Stimulated activated CD4-positive, alpha-beta T cell treated with anti-CD3 and anti-CD28 coated beads, Interleukin-2, amount 100 ng/mL, for 48 hours (primary cell): Measurements from ENCODE around the gene CRADD.
"Not testable (repeated sequence)": the region's sequence is repeated elsewhere in the genome, so short reads cannot be mapped to it uniquely, and the experiment has no call there.

Source experiments
- DNase-seq, 2 donors: peaks; one replicate each; pipeline ENCODE4 v3.0.0-alpha.2; 2020

Gene CRADD

GRCh38 chr12:93762059-93762719 lies 85.0 kb downstream of the CRADD start:
- no peak for DNase-seq

- no peak for DNase-seq
These were observed 85.9 kb downstream of the CRADD start for GRCh38 chr12:93762912-93763553.

GRCh38 chr12:93763746-93764147 lies 86.6 kb downstream of the CRADD start:
- no peak for DNase-seq

- no peak for DNase-seq
These were observed 89.2 kb downstream of the CRADD start for GRCh38 chr12:93766371-93766770.

GRCh38 chr12:93766796-93767523 lies 89.8 kb downstream of the CRADD start:
- no peak for DNase-seq

GRCh38 chr12:93767524-93767863 lies 90.3 kb downstream of the CRADD start:
- no peak for DNase-seq

- no peak for DNase-seq
These were observed 95.0 kb downstream of the CRADD start for GRCh38 chr12:93772003-93772700.

- peak in 1 of 2 donors; percentile 29 for DNase-seq
These were observed 96.1 kb downstream of the CRADD start for GRCh38 chr12:93773122-93773871.

- DNase-seq, result no peak
These were observed 99.4 kb downstream of the CRADD start for GRCh38 chr12:93776581-93777018.

GRCh38 chr12:93777254-93777653 lies 100.1 kb downstream of the CRADD start:
- no peak for DNase-seq

- DNase-seq, result no peak
These were observed 101.1 kb downstream of the CRADD start for GRCh38 chr12:93778306-93778705.

- DNase-seq, result no peak
These were observed 101.6 kb downstream of the CRADD start for GRCh38 chr12:93778766-93779165.

- no peak for DNase-seq
These were observed 103.0 kb downstream of the CRADD start for GRCh38 chr12:93780101-93780641.

GRCh38 chr12:93780886-93781285 lies 103.7 kb downstream of the CRADD start:
- DNase-seq, result not testable (repeated sequence)

- DNase-seq, result not testable (repeated sequence)
These were observed 104.8 kb downstream of the CRADD start for GRCh38 chr12:93781961-93782360.

GRCh38 chr12:93782853-93783252 lies 105.7 kb downstream of the CRADD start:
- no peak for DNase-seq

GRCh38 chr12:93783832-93784231 lies 106.7 kb downstream of the CRADD start:
- peak in 1 of 2 donors; percentile 24 for DNase-seq

- no peak for DNase-seq
These were observed 107.3 kb downstream of the CRADD start for GRCh38 chr12:93784339-93785086.

GRCh38 chr12:93785249-93786010 lies 108.3 kb downstream of the CRADD start:
- no peak for DNase-seq

GRCh38 chr12:93786656-93787397 lies 109.7 kb downstream of the CRADD start:
- no peak for DNase-seq
